ENCODE data around the gene EIF2S1. TPM values are rescaled to one million over a fixed set of nuclear protein-coding genes. Genes with fewer than 3 reads are reported as not detected.
"Not testable (repeated sequence)": the region's sequence is repeated elsewhere in the genome, so short reads cannot be mapped to it uniquely, and the experiment has no call there.

The EIF2S1 gene
- total RNA-seq, 1 donor from 2014 or later: 281 TPM

- DNase-seq: peak; percentile 83
Observed at GRCh38 chr14:67413806-67414769, 54.0 kb downstream of the EIF2S1 start.

- not testable (repeated sequence) for DNase-seq
Observed at GRCh38 chr14:67415610-67416009, 55.5 kb downstream of the EIF2S1 start.

GRCh38 chr14:67416085-67416484 lies 56.0 kb downstream of the EIF2S1 start:
- no peak for DNase-seq

- no peak for DNase-seq
Observed at GRCh38 chr14:67416810-67417209, 56.7 kb downstream of the EIF2S1 start.

- DNase-seq: no peak
Observed at GRCh38 chr14:67417633-67418032, 57.5 kb downstream of the EIF2S1 start.

GRCh38 chr14:67418401-67419191 lies 58.5 kb downstream of the EIF2S1 start:
- peak; percentile 36 for DNase-seq

- DNase-seq: peak; percentile 17
Observed at GRCh38 chr14:67420102-67420739, 60.1 kb downstream of the EIF2S1 start.

- no peak for DNase-seq
Observed at GRCh38 chr14:67421356-67422224, 61.5 kb downstream of the EIF2S1 start.

- DNase-seq: no peak
Observed at GRCh38 chr14:67423424-67423823, 63.3 kb downstream of the EIF2S1 start.

- no peak for DNase-seq
Observed at GRCh38 chr14:67424539-67424938, 64.4 kb downstream of the EIF2S1 start.

- no peak for DNase-seq
Observed at GRCh38 chr14:67425608-67426007, 65.5 kb downstream of the EIF2S1 start.

GRCh38 chr14:67426161-67426560 lies 66.0 kb downstream of the EIF2S1 start:
- DNase-seq: no peak

GRCh38 chr14:67426983-67427606 lies 67.0 kb downstream of the EIF2S1 start:
- peak; percentile 90 for DNase-seq

- peak; percentile 15 for DNase-seq
Observed at GRCh38 chr14:67428501-67429031, 68.4 kb downstream of the EIF2S1 start.

GRCh38 chr14:67429510-67430205 lies 69.5 kb downstream of the EIF2S1 start:
- no peak for DNase-seq

- no peak for DNase-seq
Observed at GRCh38 chr14:67432050-67432564, 72.0 kb downstream of the EIF2S1 start.

GRCh38 chr14:67435603-67436002 lies 75.5 kb downstream of the EIF2S1 start:
- no peak for DNase-seq

All from dermis blood vessel endothelial cell (primary cell).